Prostate gland (tissue), 2 donors: ENCODE measurements around the gene GRK1. TPM values are rescaled to one million over a fixed set of nuclear protein-coding genes. Genes with fewer than 3 reads are reported as not detected.

Experiments
- DNase-seq: peaks from one replicate; pipeline ENCODE4 v3.0.0-alpha.2; 2019; ENCODE audit warnings: low spot score
- H3K27ac ChIP-seq, 2 donors: fragments of 200-600 bp; sonication (generic); 2 replicates each; pipeline ENCODE4 v1.5.1; 2017 to 2019
- H3K27me3 ChIP-seq: fragments of 200-600 bp; sonication (generic); replicated peaks from 2 replicates; pipeline ENCODE4 v1.5.1; 2019; ENCODE audit not compliant: insufficient read depth
- H3K36me3 ChIP-seq, 2 donors: fragments of 200-600 bp; sonication (generic); 1 replicate in 1 of 2; 2 replicates in 1 of 2; pipeline versions ENCODE4 v1.5.1 to v1.8.1; 2017 to 2019
- H3K4me1 ChIP-seq: fragments of 200-600 bp; sonication (generic); replicated peaks from 2 replicates; pipeline ENCODE4 v1.5.1; 2019
- H3K4me3 ChIP-seq, 2 donors: fragments of 200-600 bp; sonication (generic); 2 replicates each; pipeline ENCODE4 v1.5.1; 2017 to 2019
- H3K9me3 ChIP-seq: fragments of 200-600 bp; sonication (generic); 2 replicates; pipeline ENCODE4 v1.5.1; 2017
- POLR2A ChIP-seq: fragments of 450-650 bp; IDR thresholded peaks from one replicate; pipeline ENCODE4 v1.6.1; 2016; ENCODE audit warnings: antibody characterized with exemption, mild to moderate bottlenecking
- POLR2AphosphoS5 ChIP-seq: sonication (generic); formaldehyde crosslinking; IDR thresholded peaks from one replicate; pipeline ENCODE4 v1.6.1; 2017; ENCODE audit warnings: antibody characterized with exemption
- WGBS: methylation state at CpG from one replicate; pipeline ENCODE4 v1.1.5; 2018; 5-methylcytosine and 5-hydroxymethylcytosine counted together
- intact Hi-C: fragments of 100-400 bp; cut with DNase I; formaldehyde crosslinking; loops from one replicate; pipeline ENCODE4 v1.14.2; 2022
- total RNA-seq, 2 donors: library from RNA; depleted of rRNA; stranded (reverse); fragments of >200 nt; gene quantifications; one replicate each; pipeline ENCODE4 v1.1.0, GENCODE V29; 2016
- TF ChIP-seq, protein P1 (sequence below), 4 experiments: fragments of 200-600 bp in 2 of 4; fragments of 450-650 bp in 2 of 4; sonication (generic) in 2 of 4; IDR thresholded peaks; 1 replicate in 3 of 4; 2 replicates in 1 of 4; pipeline ENCODE4 v1.5.1; 2016 to 2019; ENCODE audit warnings: antibody characterized with exemption in 4 of 4, mild to moderate bottlenecking in 2 of 4, moderate library complexity in 2 of 4

Gene GRK1
- total RNA-seq, 2 donors from 2014 or later = 0.23 TPM; not detected in 1

DNA sequence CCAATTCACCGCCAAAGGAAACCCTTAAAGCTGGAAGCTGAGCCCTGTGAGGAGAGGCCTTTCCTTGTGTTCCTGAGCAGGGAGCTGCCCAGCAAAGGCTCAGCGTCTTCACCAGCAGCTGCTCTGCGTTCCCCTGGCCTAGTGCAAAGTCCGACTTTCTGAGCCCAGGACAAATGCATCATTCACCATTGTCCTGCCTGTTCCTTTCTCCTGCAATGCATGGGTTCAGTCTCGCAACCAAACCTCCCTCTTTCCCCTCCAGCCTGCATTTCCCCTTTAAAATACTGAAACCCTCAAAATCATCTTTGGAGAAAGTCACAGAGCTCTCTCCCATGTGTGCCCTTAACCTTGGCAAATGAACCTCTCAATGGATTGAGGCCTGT, 79.1 kb downstream of the GRK1 start:
- Histone ChIP-seq H3K27me3 (no peaks in the 10 kb centered on the region), H3K27ac (no peak overlapping the region), H3K9me3 (no peaks in the 10 kb centered on the region), H3K36me3 (no peaks in the 10 kb centered on the region), H3K4me1 (no peaks in the 10 kb centered on the region), H3K4me3 (no peak overlapping the region)
- intact Hi-C loops = no loop called here
- no peak for TF ChIP-seq POLR2A
- TF ChIP-seq, protein P1, sequence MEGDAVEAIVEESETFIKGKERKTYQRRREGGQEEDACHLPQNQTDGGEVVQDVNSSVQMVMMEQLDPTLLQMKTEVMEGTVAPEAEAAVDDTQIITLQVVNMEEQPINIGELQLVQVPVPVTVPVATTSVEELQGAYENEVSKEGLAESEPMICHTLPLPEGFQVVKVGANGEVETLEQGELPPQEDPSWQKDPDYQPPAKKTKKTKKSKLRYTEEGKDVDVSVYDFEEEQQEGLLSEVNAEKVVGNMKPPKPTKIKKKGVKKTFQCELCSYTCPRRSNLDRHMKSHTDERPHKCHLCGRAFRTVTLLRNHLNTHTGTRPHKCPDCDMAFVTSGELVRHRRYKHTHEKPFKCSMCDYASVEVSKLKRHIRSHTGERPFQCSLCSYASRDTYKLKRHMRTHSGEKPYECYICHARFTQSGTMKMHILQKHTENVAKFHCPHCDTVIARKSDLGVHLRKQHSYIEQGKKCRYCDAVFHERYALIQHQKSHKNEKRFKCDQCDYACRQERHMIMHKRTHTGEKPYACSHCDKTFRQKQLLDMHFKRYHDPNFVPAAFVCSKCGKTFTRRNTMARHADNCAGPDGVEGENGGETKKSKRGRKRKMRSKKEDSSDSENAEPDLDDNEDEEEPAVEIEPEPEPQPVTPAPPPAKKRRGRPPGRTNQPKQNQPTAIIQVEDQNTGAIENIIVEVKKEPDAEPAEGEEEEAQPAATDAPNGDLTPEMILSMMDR (IDR thresholded peaks at IDR 0.05) = no peak
- TF ChIP-seq POLR2AphosphoS5 = no peak
- DNase-seq = no peak
- whole genome bisulfite sequencing = 83% methylated on average over 5 of the region's 5 CpGs

DNA sequence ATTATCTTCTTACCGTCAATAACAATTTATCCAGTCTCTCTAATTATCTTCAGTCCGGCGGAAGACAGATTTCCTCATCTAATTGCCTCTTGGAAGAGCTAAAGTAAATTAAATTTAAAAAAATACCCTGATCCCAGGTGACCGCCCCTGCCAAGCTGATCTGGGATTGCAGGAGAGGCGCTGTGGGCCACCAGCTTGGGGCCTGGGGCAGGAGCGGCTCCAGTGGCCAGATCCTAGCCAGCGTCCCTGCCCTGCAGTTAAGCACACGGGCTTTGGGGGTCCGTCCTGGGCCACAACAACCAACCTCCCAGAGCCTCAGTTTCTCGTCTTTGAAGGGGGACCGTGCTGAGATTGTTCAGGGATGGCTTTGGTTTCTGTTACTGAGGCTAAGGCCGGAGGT, 79.7 kb downstream of the GRK1 start:
- intact Hi-C loops = no loop called here
- Histone ChIP-seq H3K27ac (no peak overlapping the region), H3K9me3 (no peaks in the 10 kb centered on the region), H3K4me1 (no peaks in the 10 kb centered on the region), H3K27me3 (no peaks in the 10 kb centered on the region), H3K36me3 (no peaks in the 10 kb centered on the region), H3K4me3 (no peak overlapping the region)
- TF ChIP-seq POLR2AphosphoS5 (no peak), POLR2A (no peak)
- TF ChIP-seq, protein P1 (IDR thresholded peaks at IDR 0.05) = no peak
- WGBS = 89% methylated on average over 12 of the region's 12 CpGs
- DNase-seq = no peak

GRCh38 chr13:113747291-113747833, 80.3 kb downstream of the GRK1 start:
- Histone ChIP-seq H3K27ac (no peak overlapping the region), H3K36me3 (no peaks in the 10 kb centered on the region), H3K4me3 (no peak overlapping the region), H3K4me1 (no peaks in the 10 kb centered on the region), H3K27me3 (no peaks in the 10 kb centered on the region), H3K9me3 (no peaks in the 10 kb centered on the region)
- TF ChIP-seq POLR2A (no peak), POLR2AphosphoS5 (no peak)
- TF ChIP-seq, protein P1 (IDR thresholded peaks at IDR 0.05) = no peak
- intact Hi-C loops = no loop called here
- no peak for DNase-seq
- 78% methylated on average over 25 of the region's 25 CpGs for WGBS

DNA sequence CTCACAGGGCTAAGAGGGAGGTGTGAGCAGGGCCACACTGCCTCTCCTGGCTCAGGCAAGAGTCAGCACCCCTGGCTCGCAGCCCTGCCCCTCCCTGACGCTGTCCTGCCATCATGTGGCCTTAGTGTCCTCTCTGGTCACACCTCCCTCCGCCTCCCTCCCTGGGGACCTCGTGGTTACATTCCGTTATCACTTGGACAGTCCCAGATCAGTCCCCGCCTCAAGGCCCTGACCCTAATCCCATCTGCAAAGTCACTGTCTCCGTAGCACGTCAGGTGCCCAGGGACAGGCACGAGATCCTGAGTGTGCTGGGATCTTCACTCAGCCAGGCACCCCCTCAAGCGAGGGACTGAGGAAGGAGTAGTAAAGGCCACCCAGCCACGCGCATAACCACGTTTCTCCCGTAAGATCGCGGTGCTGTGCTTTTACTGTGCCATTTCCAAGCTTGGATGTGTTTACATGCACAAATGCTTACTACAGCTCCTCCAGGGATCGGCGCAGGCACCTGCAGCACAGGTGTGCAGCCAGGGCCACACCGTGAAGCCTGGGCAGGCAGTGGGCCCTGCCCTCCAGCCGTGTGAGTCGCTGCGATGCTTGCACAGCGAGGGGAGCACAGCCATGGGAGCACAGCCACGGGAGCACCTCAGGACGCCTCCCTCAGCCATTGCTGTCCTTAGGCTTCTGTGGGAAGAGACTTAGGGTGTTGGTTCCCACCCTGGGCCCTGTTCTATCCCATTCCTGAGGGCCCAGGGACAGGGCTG, 81.3 kb downstream of the GRK1 start:
- Histone ChIP-seq H3K4me1 (no peaks in the 10 kb centered on the region), H3K27ac (no peak overlapping the region), H3K4me3 (no peak overlapping the region), H3K36me3 (no peaks in the 10 kb centered on the region), H3K9me3 (no peaks in the 10 kb centered on the region), H3K27me3 (no peaks in the 10 kb centered on the region)
- TF ChIP-seq, protein P1 (IDR thresholded peaks at IDR 0.05) = no peak
- TF ChIP-seq POLR2AphosphoS5 (no peak), POLR2A (no peak)
- 87% methylated on average over 25 of the region's 25 CpGs for WGBS
- intact Hi-C loops = no loop called here
- DNase-seq = no peak
